ENCODE data around the gene ARID1B.

DNA sequence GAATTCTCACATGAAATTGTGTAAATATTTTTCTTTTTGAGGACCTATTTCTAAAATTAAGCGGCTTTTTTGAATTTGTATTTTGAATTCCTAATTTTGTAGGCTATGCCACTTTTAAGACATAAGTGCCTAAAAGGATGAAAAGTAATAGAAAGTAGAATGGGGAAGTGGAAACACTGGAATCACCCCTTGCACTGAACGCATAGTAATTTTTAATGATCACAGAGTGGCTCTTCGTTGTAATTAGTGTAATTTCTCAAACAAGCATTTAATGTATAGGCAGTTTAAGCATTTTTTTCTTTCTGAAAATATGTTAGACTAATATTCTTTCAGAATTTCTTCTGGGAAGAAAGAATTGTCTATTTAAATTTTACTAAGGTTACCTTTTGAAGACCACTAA is 73.2 kb downstream of the ARID1B start:
- no peak for TF ChIP-seq ZNF138 (CRISPR knock-in tag; conservative IDR thresholded peaks at IDR 0.05)
- no peak for TF ChIP-seq CTCF (IDR thresholded peaks at IDR 0.05)
- no peak for TF ChIP-seq NR3C1 (CRISPR knock-in tag; conservative IDR thresholded peaks at IDR 0.05; ENCODE audit: low read depth)
- no peak for TF ChIP-seq ZBTB21 (CRISPR knock-in tag; IDR thresholded peaks at IDR 0.05; ENCODE audit: borderline replicate concordance)
